Stimulated activated effector memory CD8-positive, alpha-beta T cell treated with anti-CD3 and anti-CD28 coated beads, Interleukin-12 subunit alpha, Interleukin-12 subunit beta, amount 100 ng/mL, for 72 hours (primary cell): Measurements from ENCODE around the gene COL9A3.

Experiments used
- ATAC-seq: fragments of 150-1000 bp; cut with Tn5 transposase; 2 replicates; pipeline ENCODE4 v1.10.0; 2021
- DNase-seq, 2 donors: peaks; one replicate each; pipeline ENCODE4 v3.0.0; 2021 to 2022; ENCODE audit warnings: low spot score in 2 of 2
- H3K27ac Mint-ChIP-seq: one replicate; pipeline ENCODE4 v1.8.0; 2022; ENCODE audit warnings: mild to moderate bottlenecking, mixed read lengths
- H3K36me3 Mint-ChIP-seq: one replicate; pipeline ENCODE4 v1.8.0; 2022; ENCODE audit warnings: mild to moderate bottlenecking, mixed read lengths
- H3K4me1 Mint-ChIP-seq: one replicate; pipeline ENCODE4 v1.8.0; 2022; ENCODE audit warnings: mixed read lengths
- H3K4me3 Mint-ChIP-seq: one replicate; pipeline ENCODE4 v1.8.0; 2022; ENCODE audit warnings: mild to moderate bottlenecking, mixed read lengths
- H3K9me3 Mint-ChIP-seq: one replicate; pipeline ENCODE4 v1.8.0; 2022; ENCODE audit warnings: mixed read lengths

COL9A3 gene

GRCh38 chr20:62800314-62801259 lies 16.3 kb upstream of the COL9A3 start:
- no peak overlapping the region for H3K4me3 Mint-ChIP-seq
- H3K4me1 Mint-ChIP-seq: peaks cover 28% of the 10 kb centered on the region
- ATAC-seq: no peak
- no peak for DNase-seq
- peaks cover 71% of the 10 kb centered on the region for H3K36me3 Mint-ChIP-seq
- H3K27ac Mint-ChIP-seq: no peak overlapping the region
- no peaks in the 10 kb centered on the region for H3K9me3 Mint-ChIP-seq

DNA sequence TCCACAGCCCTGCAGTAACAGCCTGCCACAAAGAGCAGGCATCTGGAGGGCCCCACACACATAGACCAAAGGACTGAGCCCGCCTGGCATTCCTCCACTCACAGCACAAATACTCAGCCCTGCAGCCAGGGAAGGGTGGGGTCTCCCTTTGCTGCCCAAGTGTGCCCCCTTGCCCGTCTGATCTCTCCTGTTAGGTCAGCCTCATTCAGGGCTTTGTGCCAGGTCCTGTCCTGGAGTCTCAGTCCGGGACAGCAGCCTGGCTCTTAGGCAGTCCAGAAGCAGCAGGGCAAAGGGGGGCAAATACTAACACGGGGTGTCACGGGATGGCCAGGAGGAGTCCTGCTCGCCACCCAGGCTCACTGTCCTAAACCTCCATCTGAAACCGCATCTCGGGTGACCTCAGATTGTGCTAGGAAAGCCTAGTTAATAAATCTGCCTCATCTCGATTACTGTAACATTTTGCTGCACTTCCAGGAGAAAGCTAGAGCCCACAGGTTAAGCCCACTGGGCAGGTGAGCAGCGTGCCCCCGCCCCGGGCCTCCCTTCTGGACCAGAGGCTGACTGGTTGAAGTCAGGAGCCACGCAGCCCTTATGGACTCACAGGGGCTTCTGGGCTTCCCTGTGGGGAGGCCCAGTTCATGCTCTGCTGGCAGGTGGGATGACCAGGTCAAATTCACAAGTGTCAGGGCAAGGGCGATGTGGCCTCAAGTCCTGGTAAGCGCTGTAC lies 15.4 kb upstream of the COL9A3 start:
- Mint-ChIP-seq H3K4me3 (no peak overlapping the region), H3K9me3 (no peaks in the 10 kb centered on the region), H3K4me1 (peaks cover 36% of the 10 kb centered on the region), H3K27ac (no peak overlapping the region), H3K36me3 (peaks cover 69% of the 10 kb centered on the region)
- no peak for ATAC-seq
- no peak for DNase-seq

- no peak for ATAC-seq
- peaks cover 40% of the 10 kb centered on the region for H3K4me1 Mint-ChIP-seq
- H3K27ac Mint-ChIP-seq: no peak overlapping the region
- peaks cover 73% of the 10 kb centered on the region for H3K36me3 Mint-ChIP-seq
- no peaks in the 10 kb centered on the region for H3K9me3 Mint-ChIP-seq
- no peak overlapping the region for H3K4me3 Mint-ChIP-seq
- no peak for DNase-seq
These were observed 14.7 kb upstream of the COL9A3 start for GRCh38 chr20:62802026-62802712.

DNA sequence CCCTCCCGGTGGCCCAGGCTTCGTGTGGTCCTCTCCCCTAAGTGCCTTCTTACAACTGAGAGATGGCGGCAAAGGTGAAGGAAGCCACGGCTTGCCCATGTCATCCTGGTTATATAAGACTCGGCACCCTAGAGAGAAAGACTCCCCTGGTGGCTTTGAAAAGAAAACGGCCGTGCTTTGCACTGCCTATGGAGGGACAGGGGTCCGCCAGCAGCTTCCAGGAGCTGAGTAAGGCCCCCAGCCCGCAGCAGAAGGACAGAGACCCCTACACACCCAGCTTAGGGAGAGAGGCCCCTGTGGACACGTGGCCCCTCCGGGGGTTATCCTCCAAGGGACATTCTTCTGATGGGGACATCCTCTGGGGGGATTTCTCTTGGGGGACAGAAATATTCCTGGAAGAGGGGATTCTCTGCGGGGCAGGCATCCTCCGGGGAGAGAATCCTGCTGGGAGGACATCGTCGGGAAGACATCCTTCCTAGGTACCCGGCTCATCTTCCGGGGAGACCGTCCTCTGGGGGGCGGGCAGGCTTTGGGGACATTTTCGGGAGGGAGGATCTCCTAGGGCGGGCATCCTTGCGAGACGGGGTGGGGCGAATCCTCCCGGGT lies 12.7 kb upstream of the COL9A3 start:
- H3K4me1 Mint-ChIP-seq: peaks cover 32% of the 10 kb centered on the region
- peak overlapping the region; percentile 96 for H3K27ac Mint-ChIP-seq
- DNase-seq: peak in 1 of 2 donors; percentile 67
- ATAC-seq: peak; percentile 28
- peaks cover 75% of the 10 kb centered on the region for H3K36me3 Mint-ChIP-seq
- peak overlapping the region; percentile 85 for H3K4me3 Mint-ChIP-seq
- no peaks in the 10 kb centered on the region for H3K9me3 Mint-ChIP-seq

DNA sequence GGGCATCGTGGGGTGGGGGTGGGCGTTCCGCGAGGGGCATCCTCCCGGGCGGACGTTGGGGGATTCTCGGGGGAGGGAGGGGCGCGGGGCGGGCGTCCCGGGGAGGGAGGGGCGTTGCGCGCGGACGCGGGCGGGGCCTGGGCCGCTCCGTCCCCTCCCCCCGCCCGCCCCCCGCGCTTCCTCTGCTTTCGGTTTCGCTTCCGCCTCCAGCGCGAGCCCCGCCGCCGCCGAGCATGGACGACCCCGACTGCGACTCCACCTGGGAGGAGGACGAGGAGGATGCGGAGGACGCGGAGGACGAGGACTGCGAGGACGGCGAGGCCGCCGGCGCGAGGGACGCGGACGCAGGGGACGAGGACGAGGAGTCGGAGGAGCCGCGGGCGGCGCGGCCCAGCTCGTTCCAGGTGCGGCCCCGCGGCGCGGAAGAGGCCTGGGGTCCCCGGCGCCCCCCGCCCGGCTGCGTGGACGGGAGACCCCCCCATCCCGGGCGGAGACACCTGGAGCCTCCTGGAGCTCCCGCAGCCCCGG lies 12.2 kb upstream of the COL9A3 start, which contains the start of gene OGFR:
Gene OGFR (plus strand): TSS at position 209 of the 528 bp plus-strand sequence. CDS start 25 bp downstream, at position 234.
- DNase-seq (peak; percentile 56 to 85), ATAC-seq (peak; percentile 67)
- H3K27ac Mint-ChIP-seq: peak within 1 kb of the TSS; percentile 96
- peaks cover 32% of the 10 kb centered on the region for H3K4me1 Mint-ChIP-seq
- H3K4me3 Mint-ChIP-seq: peak within 1 kb of the TSS; percentile 85
- peaks cover 75% of the 10 kb centered on the region for H3K36me3 Mint-ChIP-seq
- H3K9me3 Mint-ChIP-seq: no peaks in the 10 kb centered on the region

- Mint-ChIP-seq H3K27ac (peak overlapping the region; percentile 96), H3K4me1 (peaks cover 32% of the 10 kb centered on the region), H3K36me3 (peaks cover 75% of the 10 kb centered on the region), H3K4me3 (peak overlapping the region; percentile 85), H3K9me3 (no peaks in the 10 kb centered on the region)
- peak; percentile 45 for ATAC-seq
- DNase-seq: no peak
These were observed 11.6 kb upstream of the COL9A3 start for GRCh38 chr20:62805155-62805710.

DNA sequence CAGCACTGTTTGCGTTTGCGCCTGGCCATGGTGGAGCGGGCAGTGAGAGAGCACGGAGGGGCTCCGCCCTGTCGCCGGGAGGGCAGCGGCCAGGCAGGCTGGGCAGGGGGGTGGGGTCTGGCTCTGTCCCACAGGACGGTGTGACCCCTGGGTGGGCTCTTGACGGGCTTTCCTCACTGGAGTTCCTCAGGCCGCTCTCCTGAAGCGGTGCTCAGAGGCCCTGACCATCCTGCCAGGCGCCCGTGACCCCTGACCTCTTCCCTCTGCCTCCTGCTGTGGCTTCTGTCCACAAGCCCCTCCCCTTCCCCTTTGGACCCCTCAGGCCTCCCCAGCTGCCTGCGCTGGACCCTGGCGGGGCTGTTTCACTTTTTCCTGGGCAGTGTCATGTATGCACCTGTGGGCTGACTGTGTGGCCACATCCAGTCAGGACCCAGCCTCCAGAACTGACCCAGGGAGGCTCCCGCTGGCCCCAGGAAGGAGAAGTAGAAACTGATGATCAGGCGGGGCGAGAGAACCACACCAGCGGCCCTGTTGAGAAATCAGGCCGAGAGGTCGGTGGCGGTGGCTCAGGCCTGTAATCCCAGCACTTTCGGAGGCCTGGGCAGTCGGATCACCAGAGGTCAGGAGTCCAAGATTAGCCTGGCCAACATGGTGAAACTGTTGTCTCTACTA lies 11.0 kb upstream of the COL9A3 start:
- no peak for ATAC-seq
- Mint-ChIP-seq H3K4me1 (peaks cover 32% of the 10 kb centered on the region), H3K9me3 (no peaks in the 10 kb centered on the region), H3K36me3 (peaks cover 75% of the 10 kb centered on the region), H3K27ac (peak overlapping the region; percentile 79), H3K4me3 (peak overlapping the region; percentile 85)
- DNase-seq: no peak

DNA sequence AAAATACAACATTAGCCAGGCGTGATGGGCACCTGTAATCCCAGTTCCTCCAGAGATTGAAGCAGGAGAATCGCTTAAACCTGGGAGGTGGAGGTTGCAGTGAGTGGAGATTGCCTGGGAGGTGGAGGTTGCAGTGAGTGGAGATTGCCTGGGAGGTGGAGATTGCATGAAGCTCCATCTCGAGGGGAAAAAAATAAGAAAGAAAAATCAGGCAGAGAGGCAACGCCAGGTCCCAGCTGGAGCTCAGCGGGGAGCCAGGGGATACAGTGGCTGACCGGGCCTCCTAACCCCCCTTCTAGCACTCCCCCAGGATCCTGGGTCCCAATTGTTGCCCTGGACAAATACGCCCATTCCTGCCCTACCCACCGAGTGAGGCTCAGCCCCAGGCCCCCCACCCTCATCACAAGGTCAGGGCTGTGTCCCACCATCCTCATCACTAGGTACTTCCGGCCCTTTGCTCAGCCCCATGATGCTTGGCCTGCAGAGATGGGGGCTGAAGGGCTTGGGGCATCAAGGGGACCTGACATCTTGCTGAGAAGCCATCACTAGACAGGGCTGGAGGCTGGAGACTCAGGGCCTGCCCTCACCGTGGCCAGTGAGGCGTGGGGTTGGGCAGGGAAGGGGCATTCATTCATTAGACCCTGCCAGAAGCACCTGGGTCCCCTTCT lies 10.3 kb upstream of the COL9A3 start:
- Mint-ChIP-seq H3K4me3 (peak overlapping the region; percentile 85), H3K36me3 (peaks cover 75% of the 10 kb centered on the region), H3K27ac (peak overlapping the region; percentile 79), H3K9me3 (no peaks in the 10 kb centered on the region), H3K4me1 (peaks cover 32% of the 10 kb centered on the region)
- ATAC-seq (no peak), DNase-seq (no peak)

GRCh38 chr20:62807444-62808210 lies 9.2 kb upstream of the COL9A3 start:
- Mint-ChIP-seq H3K4me1 (peaks cover 32% of the 10 kb centered on the region), H3K27ac (peak overlapping the region; percentile 23), H3K4me3 (peak overlapping the region; percentile 85), H3K36me3 (peaks cover 83% of the 10 kb centered on the region), H3K9me3 (no peaks in the 10 kb centered on the region)
- ATAC-seq (no peak), DNase-seq (no peak)

- H3K9me3 Mint-ChIP-seq: no peaks in the 10 kb centered on the region
- H3K27ac Mint-ChIP-seq: peak overlapping the region; percentile 23
These were observed 8.5 kb upstream of the COL9A3 start for GRCh38 chr20:62808211-62808865.

GRCh38 chr20:62809530-62810428 lies 7.1 kb upstream of the COL9A3 start:
- no peak for ATAC-seq
- H3K4me1 Mint-ChIP-seq: peaks cover 26% of the 10 kb centered on the region
- H3K9me3 Mint-ChIP-seq: no peaks in the 10 kb centered on the region
- DNase-seq: no peak
- no peak overlapping the region for H3K4me3 Mint-ChIP-seq
- H3K27ac Mint-ChIP-seq: no peak overlapping the region
- peaks cover 82% of the 10 kb centered on the region for H3K36me3 Mint-ChIP-seq

More at GRCh38 chr20:62808211-62808865, 8.5 kb upstream of the COL9A3 start:
- H3K4me3 Mint-ChIP-seq: no peak overlapping the region
- peaks cover 32% of the 10 kb centered on the region for H3K4me1 Mint-ChIP-seq
- ATAC-seq (peak; percentile 57), DNase-seq (peak; percentile 72 to 90)
- peaks cover 86% of the 10 kb centered on the region for H3K36me3 Mint-ChIP-seq

DNA sequence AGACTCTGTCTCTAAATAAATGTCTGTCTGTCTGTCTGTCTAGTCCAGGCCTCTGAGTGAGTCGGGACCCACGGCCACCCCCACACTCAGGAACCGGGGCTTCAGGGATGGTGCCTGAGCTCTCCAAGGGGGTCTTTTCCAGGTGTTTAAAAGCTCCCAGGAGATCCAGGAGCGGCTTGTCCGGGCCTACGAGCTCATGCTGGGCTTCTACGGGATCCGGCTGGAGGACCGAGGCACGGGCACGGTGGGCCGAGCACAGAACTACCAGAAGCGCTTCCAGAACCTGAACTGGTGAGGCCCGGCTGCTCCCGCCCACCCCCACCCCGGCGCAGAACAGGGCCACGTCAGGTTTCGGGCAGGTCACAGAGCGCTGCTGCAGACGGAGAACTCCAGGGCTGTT lies 5.5 kb upstream of the COL9A3 start:
- no peak for DNase-seq
- Mint-ChIP-seq H3K27ac (no peak overlapping the region), H3K4me3 (no peak overlapping the region), H3K36me3 (peaks cover 86% of the 10 kb centered on the region), H3K9me3 (no peaks in the 10 kb centered on the region), H3K4me1 (peaks cover 19% of the 10 kb centered on the region)
- no peak for ATAC-seq
